Gastroesophageal sphincter (tissue), 3 donors: Measurements from ENCODE around the gene YES1.

Source experiments
- CTCF ChIP-seq, 4 experiments: fragments of 200-600 bp in 2 of 4; fragments of 450-650 bp in 2 of 4; sonication (generic) in 1 of 4; IDR thresholded peaks; one replicate each; pipeline ENCODE4 v1.5.1; 2017 to 2019; ENCODE audit warnings: antibody characterized with exemption in 4 of 4, mild to moderate bottlenecking in 2 of 4, moderate library complexity in 2 of 4
- POLR2A ChIP-seq, 2 donors: fragments of 450-650 bp; IDR thresholded peaks; one replicate each; pipeline ENCODE4 v1.6.1; 2017; ENCODE audit warnings: antibody characterized with exemption in 2 of 2, mild to moderate bottlenecking in 2 of 2, moderate library complexity in 1 of 2

- peak; percentile 44 to 53 for TF ChIP-seq POLR2A (IDR thresholded peaks at IDR 0.05)
- TF ChIP-seq CTCF (IDR thresholded peaks at IDR 0.05): no peak
Measured at GRCh38 chr18:812376-813171, 532 bp upstream of the YES1 start.
